ENCODE data around the gene ULK4.
"Not testable (repeated sequence)": the region's sequence is repeated elsewhere in the genome, so short reads cannot be mapped to it uniquely, and the experiment has no call there.

- TF ChIP-seq POLR2A (IDR thresholded peaks at IDR 0.05; ENCODE audit: low read depth, low read length); TAF1 (IDR thresholded peaks at IDR 0.05; ENCODE audit: low read depth, low read length); PAX5 (IDR thresholded peaks at IDR 0.05; ENCODE audit: insufficient read depth, low read length, severe bottlenecking); POLR2AphosphoS5 (IDR thresholded peaks at IDR 0.05; ENCODE audit: low read depth, low read length): not testable (repeated sequence)
These were observed 677.0 kb downstream of the ULK4 start for GRCh38 chr3:41284934-41285333.

Measured in GM12891 (cell line).